SK-N-SH treated with all-trans-retinoic acid at 6 μM for 48 hours (cell line): ENCODE measurements around the gene NKX1-1.

ENCODE experiments used
- ISL1 ChIP-seq: fragments of 250-450 bp; sonication (Bioruptor Pico); IDR thresholded peaks from 2 replicates; pipeline ENCODE4 v2.1.2; 2022; ENCODE audit warnings: mild to moderate bottlenecking, moderate library complexity
- PPARA ChIP-seq: fragments of 250-450 bp; sonication (Bioruptor Pico); IDR thresholded peaks from 2 replicates; pipeline ENCODE4 v1.5.0; 2020; ENCODE audit warnings: mild to moderate bottlenecking, borderline replicate concordance
- ZFP3 ChIP-seq: fragments of 250-450 bp; sonication (Bioruptor Pico); IDR thresholded peaks from 2 replicates; pipeline ENCODE4 v1.5.0; 2020; ENCODE audit warnings: mild to moderate bottlenecking, moderate library complexity
- ZFP30 ChIP-seq: fragments of 450-650 bp; formaldehyde crosslinking; IDR thresholded peaks from 2 replicates; pipeline ENCODE4 v1.5.0; 2022; ENCODE audit warnings: mild to moderate bottlenecking, moderate library complexity
- ZNF565 ChIP-seq: fragments of 450-650 bp; formaldehyde crosslinking; conservative IDR thresholded peaks from 2 replicates; pipeline ENCODE4 v1.5.0; 2020; ENCODE audit warnings: low read depth, mild to moderate bottlenecking, moderate library complexity
- TF ChIP-seq, protein P1 (sequence below): fragments of 250-450 bp; sonication (Bioruptor Pico); IDR thresholded peaks from 2 replicates; pipeline ENCODE4 v1.5.1; 2020; ENCODE audit warnings: low read depth, mild to moderate bottlenecking, moderate library complexity
- TF ChIP-seq, protein P2 (sequence below): fragments of 250-450 bp; sonication (Bioruptor Pico); IDR thresholded peaks from 2 replicates; pipeline ENCODE4 v1.5.1; 2021; ENCODE audit warnings: mild to moderate bottlenecking, moderate library complexity

DNA sequence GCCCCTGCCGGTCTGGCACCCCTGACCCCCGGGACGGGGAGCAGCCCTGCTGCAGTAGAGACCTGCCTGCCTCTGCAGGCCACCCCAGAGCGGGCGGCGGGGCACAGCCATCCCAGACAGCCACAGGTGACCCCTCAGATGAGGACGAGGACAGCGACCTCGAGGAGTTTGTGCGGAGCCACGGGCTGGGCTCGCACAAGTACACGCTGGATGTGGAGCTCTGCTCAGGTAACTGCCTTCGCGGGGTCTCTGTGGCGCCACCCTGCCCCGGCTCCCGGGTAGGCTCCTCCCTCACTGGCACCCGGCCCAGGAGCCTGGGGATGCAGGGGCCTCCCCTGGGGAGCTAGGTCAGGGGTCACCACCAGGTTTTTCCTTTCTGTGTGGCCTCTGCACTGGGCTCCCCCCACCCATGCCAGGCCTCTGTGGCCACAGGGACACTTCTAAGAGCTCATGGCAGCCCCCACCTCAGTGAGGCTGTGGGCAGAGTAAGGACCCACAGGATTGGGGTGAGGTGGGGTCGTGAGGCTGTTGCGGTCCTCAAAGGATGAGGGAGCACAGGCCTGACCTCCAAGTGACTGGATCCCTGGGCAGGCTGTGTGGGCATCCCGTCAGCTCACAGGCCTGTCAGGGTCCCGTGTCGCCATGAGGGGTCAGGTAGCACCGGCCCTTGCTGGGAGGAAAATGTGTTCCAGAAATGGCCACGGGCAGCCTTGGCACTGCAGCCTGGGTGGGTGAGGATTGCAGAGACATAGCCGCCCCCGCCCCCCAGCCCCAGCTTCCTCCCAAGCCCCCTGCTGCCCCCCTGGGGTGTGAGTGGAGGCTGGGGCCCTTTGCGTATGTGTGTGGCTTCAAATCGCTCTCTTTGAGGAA, 52.8 kb downstream of the NKX1-1 start:
- TF ChIP-seq ZNF565 (CRISPR knock-in tag) (no peak), ISL1 (CRISPR knock-in tag) (no peak), ZFP3 (CRISPR knock-in tag) (no peak), ZFP30 (CRISPR knock-in tag) (no peak), PPARA (no peak)
- TF ChIP-seq, protein P1, sequence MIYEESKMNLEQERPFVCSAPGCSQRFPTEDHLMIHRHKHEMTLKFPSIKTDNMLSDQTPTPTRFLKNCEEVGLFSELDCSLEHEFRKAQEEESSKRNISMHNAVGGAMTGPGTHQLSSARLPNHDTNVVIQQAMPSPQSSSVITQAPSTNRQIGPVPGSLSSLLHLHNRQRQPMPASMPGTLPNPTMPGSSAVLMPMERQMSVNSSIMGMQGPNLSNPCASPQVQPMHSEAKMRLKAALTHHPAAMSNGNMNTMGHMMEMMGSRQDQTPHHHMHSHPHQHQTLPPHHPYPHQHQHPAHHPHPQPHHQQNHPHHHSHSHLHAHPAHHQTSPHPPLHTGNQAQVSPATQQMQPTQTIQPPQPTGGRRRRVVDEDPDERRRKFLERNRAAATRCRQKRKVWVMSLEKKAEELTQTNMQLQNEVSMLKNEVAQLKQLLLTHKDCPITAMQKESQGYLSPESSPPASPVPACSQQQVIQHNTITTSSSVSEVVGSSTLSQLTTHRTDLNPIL (CRISPR knock-in tag), result no peak
- TF ChIP-seq, protein P2, sequence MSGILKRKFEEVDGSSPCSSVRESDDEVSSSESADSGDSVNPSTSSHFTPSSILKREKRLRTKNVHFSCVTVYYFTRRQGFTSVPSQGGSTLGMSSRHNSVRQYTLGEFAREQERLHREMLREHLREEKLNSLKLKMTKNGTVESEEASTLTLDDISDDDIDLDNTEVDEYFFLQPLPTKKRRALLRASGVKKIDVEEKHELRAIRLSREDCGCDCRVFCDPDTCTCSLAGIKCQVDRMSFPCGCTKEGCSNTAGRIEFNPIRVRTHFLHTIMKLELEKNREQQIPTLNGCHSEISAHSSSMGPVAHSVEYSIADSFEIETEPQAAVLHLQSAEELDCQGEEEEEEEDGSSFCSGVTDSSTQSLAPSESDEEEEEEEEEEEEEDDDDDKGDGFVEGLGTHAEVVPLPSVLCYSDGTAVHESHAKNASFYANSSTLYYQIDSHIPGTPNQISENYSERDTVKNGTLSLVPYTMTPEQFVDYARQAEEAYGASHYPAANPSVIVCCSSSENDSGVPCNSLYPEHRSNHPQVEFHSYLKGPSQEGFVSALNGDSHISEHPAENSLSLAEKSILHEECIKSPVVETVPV (CRISPR knock-in tag), result no peak
